NCI-H524 (cell line): ENCODE measurements around the gene BMP8B.

ENCODE experiments used
- DNase-seq, 2 experiments: peaks; one replicate each; lab custom pipeline; 2025; lab: John Stamatoyannopoulos, UW

BMP8B gene

GRCh38 chr1:39758556-39759435, 29.9 kb downstream of the BMP8B start:
- DNase-seq = no peak

- DNase-seq = no peak
These were observed 31.2 kb downstream of the BMP8B start for GRCh38 chr1:39757501-39757900.

- peak in 1 of 2 experiments; percentile 77 for DNase-seq
These were observed 32.6 kb downstream of the BMP8B start for GRCh38 chr1:39755965-39756659.

GRCh38 chr1:39754906-39755504, 33.7 kb downstream of the BMP8B start:
- peak; percentile 45 to 83 for DNase-seq

GRCh38 chr1:39754026-39754570, 34.6 kb downstream of the BMP8B start:
- DNase-seq = no peak

GRCh38 chr1:39753132-39754025, 35.3 kb downstream of the BMP8B start:
- DNase-seq = no peak

- DNase-seq = no peak
These were observed 36.0 kb downstream of the BMP8B start for GRCh38 chr1:39752703-39753102.

GRCh38 chr1:39751595-39751994, 37.1 kb downstream of the BMP8B start:
- DNase-seq = no peak

GRCh38 chr1:39745016-39745670, 43.5 kb downstream of the BMP8B start:
- no peak for DNase-seq

GRCh38 chr1:39738622-39739366, 49.9 kb downstream of the BMP8B start, which contains the start of gene PPIE:
TSS of gene PPIE (plus strand) at chr1:39738882. CDS start at chr1:39738901, 19 bp downstream.
- DNase-seq = peak; percentile 74 to 89

- DNase-seq = no peak
These were observed 51.0 kb downstream of the BMP8B start for GRCh38 chr1:39737546-39738169.

- no peak for DNase-seq
These were observed 52.9 kb downstream of the BMP8B start for GRCh38 chr1:39735731-39736130.

- DNase-seq = peak in 1 of 2 experiments; percentile 17
These were observed 55.5 kb downstream of the BMP8B start for GRCh38 chr1:39733161-39733560.

GRCh38 chr1:39732730-39733129, 55.9 kb downstream of the BMP8B start:
- no peak for DNase-seq

- DNase-seq = no peak
These were observed 58.8 kb downstream of the BMP8B start for GRCh38 chr1:39729842-39730241.

GRCh38 chr1:39729030-39729429, 59.6 kb downstream of the BMP8B start:
- DNase-seq = no peak

GRCh38 chr1:39727932-39728317, 60.7 kb downstream of the BMP8B start:
- DNase-seq = no peak

GRCh38 chr1:39727221-39727931, 61.3 kb downstream of the BMP8B start:
- no peak for DNase-seq

GRCh38 chr1:39726600-39726999, 62.1 kb downstream of the BMP8B start:
- no peak for DNase-seq
